ENCODE results near the gene CDK5RAP1.

GRCh38 chr20:33434434-33434833 lies 33.1 kb upstream of the CDK5RAP1 start:
- TF ChIP-seq CTCF (IDR thresholded peaks at IDR 0.05; ENCODE audit: extremely low read depth in 1 of 2, insufficient read depth in 1 of 2, low read depth in 1 of 2, low read length in 2 of 2) (no peak), POLR2A (IDR thresholded peaks at IDR 0.05; ENCODE audit: low read depth, low read length) (no peak), MYC (IDR thresholded peaks at IDR 0.05; ENCODE audit: low read depth, low read length) (no peak), POLR2AphosphoS5 (IDR thresholded peaks at IDR 0.05; ENCODE audit: insufficient read depth, low read depth, low read length) (no peak), EZH2 (IDR thresholded peaks at IDR 0.05; ENCODE audit: borderline replicate concordance, low read depth, low read length, severe bottlenecking) (no peak), JUN (IDR thresholded peaks at IDR 0.05; ENCODE audit: borderline replicate concordance, insufficient read depth, insufficient read length, low read depth) (no peak), FOS (IDR thresholded peaks at IDR 0.05; ENCODE audit: borderline replicate concordance, insufficient read depth, low read length) (no peak)
- TF ChIP-seq, protein P1, sequence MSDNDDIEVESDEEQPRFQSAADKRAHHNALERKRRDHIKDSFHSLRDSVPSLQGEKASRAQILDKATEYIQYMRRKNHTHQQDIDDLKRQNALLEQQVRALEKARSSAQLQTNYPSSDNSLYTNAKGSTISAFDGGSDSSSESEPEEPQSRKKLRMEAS (IDR thresholded peaks at IDR 0.05; ENCODE audit: insufficient read depth, insufficient read length): no peak

Measured in endothelial cell of umbilical vein (primary cell).